ENCODE results near the gene ADAMTSL2. TPM values are rescaled to one million over a fixed set of nuclear protein-coding genes. Genes with fewer than 3 reads are reported as not detected.

The ADAMTSL2 gene
- total RNA-seq, 1 donor from 2014 or later = not detected

DNA sequence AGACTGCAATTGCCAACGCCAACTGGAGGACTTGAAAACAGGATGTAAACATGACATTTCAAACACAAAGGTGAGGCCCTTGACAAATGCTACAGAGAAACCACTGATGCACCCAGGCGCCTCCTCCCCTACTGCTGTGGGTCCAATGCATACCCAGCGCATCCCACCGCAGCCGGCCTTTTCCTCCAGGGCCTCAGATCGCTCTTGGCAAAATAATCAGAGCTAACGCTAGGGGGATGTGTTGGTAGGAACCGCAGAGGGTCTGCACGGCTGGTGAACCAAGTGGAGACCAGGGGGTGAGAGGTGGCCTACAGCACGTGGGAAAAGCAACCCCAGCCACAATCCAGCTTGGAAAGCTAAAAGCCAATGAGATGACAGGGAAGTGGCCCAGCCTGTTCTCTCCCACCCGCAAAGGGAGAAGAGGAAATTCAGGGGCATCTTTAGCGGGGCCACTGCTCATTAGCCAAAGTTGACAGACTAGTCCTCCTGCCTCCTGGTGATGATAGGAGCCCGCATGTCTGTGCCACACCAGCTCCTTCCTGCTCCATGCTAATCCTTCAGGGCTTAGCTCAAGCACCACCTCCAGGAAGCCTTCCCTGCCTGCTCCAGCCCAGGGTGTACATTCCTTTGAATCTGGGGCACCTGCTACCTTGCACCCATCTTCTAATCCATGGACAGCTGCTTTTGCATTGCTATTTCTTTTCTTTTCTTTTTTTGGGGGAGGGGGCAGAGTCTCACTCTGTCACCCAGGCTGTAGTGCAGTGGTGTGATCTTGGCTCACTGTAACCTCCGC is 68.8 kb downstream of the ADAMTSL2 start:
- DNase-seq (ENCODE audit: low read depth) = no peak
- TF ChIP-seq, protein P1, sequence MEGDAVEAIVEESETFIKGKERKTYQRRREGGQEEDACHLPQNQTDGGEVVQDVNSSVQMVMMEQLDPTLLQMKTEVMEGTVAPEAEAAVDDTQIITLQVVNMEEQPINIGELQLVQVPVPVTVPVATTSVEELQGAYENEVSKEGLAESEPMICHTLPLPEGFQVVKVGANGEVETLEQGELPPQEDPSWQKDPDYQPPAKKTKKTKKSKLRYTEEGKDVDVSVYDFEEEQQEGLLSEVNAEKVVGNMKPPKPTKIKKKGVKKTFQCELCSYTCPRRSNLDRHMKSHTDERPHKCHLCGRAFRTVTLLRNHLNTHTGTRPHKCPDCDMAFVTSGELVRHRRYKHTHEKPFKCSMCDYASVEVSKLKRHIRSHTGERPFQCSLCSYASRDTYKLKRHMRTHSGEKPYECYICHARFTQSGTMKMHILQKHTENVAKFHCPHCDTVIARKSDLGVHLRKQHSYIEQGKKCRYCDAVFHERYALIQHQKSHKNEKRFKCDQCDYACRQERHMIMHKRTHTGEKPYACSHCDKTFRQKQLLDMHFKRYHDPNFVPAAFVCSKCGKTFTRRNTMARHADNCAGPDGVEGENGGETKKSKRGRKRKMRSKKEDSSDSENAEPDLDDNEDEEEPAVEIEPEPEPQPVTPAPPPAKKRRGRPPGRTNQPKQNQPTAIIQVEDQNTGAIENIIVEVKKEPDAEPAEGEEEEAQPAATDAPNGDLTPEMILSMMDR (conservative IDR thresholded peaks at IDR 0.05; ENCODE audit: low read depth, low read length) = no peak

GRCh38 chr9:133604214-133604613 is 69.7 kb downstream of the ADAMTSL2 start:
- TF ChIP-seq, protein P1 (conservative IDR thresholded peaks at IDR 0.05; ENCODE audit: low read depth, low read length) = peak; percentile 6
- DNase-seq (ENCODE audit: low read depth) = no peak
- no peak overlapping the region for H3K4me3 ChIP-seq (ENCODE audit: low read depth, low read length)

More for the DNA sequence above, 68.8 kb downstream of the ADAMTSL2 start:
- no peak overlapping the region for H3K4me3 ChIP-seq (ENCODE audit: low read depth, low read length)

DNA sequence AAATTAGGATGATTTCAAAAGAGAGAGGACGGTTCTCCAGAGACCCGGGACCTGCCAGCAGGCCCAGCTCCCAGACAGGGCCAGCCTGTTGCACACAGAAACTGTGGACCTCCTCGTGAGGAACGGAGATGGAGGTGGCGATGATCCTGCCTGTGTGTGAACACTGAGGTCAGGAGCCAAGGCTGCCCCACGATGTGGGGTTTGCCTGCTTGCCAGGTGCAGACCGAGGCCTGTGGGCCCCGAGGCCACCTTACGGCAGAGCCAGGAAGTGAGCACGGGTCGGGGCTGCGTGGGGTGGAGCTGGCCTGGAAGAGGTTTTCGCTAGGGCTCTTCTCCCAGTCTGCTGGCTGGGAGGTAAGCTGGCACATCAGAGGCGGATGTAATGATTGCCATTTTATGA is 70.4 kb downstream of the ADAMTSL2 start:
- TF ChIP-seq, protein P1 (conservative IDR thresholded peaks at IDR 0.05; ENCODE audit: low read depth, low read length) = no peak
- no peak for DNase-seq (ENCODE audit: low read depth)

GRCh38 chr9:133605446-133605845 is 70.9 kb downstream of the ADAMTSL2 start:
- DNase-seq (ENCODE audit: low read depth) = no peak
- H3K4me3 ChIP-seq (ENCODE audit: low read depth, low read length) = no peak overlapping the region
- TF ChIP-seq, protein P1 (conservative IDR thresholded peaks at IDR 0.05; ENCODE audit: low read depth, low read length) = no peak

More for the DNA sequence above, 70.4 kb downstream of the ADAMTSL2 start:
- no peak overlapping the region for H3K4me3 ChIP-seq (ENCODE audit: low read depth, low read length)

DNA sequence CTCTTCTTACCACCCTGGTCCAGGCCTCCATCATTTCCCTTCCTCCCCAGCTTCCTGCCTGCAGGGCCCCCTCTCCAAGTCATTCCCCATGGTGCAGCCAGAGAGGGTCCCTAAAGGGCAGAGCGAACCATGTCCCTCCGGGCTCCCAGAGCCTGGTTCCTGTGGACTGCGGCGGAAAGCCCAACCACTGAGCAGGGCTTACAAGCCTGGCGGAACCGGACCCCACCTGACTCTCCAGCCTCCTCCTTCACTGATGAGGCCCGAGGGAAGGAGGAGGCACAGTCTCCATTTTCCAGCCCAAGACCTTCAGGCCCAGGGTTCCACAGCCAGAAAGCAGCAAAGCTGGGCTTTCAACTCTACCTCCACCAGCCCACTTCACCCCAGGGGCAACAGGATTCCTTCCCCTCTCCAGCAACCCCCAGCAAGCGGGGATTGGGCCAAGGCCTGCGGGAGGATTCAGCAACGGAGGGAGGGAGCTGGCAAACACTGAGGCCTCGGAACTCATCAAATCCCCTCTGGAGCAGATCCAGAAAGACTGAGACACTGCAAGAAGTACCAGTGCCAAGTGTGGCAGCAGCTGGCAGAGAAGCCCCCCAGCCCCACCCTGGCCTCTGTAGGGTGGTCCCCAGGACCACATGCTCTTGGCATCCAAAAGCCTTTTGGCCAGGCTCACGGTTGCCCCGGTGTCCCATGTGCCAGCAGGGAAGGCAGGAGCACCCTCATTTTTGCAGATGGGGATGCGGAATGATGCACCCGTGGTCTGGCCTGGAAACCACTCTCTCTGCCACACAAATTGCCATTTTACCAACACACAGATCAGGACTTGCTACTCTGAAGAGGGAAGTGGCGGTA is 71.6 kb downstream of the ADAMTSL2 start:
- no peak for DNase-seq (ENCODE audit: low read depth)
- no peak overlapping the region for H3K4me3 ChIP-seq (ENCODE audit: low read depth, low read length)
- TF ChIP-seq, protein P1 (conservative IDR thresholded peaks at IDR 0.05; ENCODE audit: low read depth, low read length) = no peak

GRCh38 chr9:133606708-133607025 is 72.2 kb downstream of the ADAMTSL2 start:
- no peak for DNase-seq (ENCODE audit: low read depth)
- TF ChIP-seq, protein P1 (conservative IDR thresholded peaks at IDR 0.05; ENCODE audit: low read depth, low read length) = no peak
- no peak overlapping the region for H3K4me3 ChIP-seq (ENCODE audit: low read depth, low read length)
